HAP-1 (cell line): Measurements from ENCODE around the gene PUDP.
"Not testable (repeated sequence)": the region's sequence is repeated elsewhere in the genome, so short reads cannot be mapped to it uniquely, and the experiment has no call there.

Experiments used
- DNase-seq, 2 experiments: peaks; one replicate each; pipeline ENCODE4 v3.0.0-alpha.2; 2016 to 2020; ENCODE audit warnings: low spot score in 2 of 2
- H3K27me3 ChIP-seq: fragments of 250-450 bp; sonication (Bioruptor Pico); 2 replicates; pipeline ENCODE4 v1.5.1; 2020; ENCODE audit warnings: low read depth, mild to moderate bottlenecking, moderate library complexity
- H3K36me3 ChIP-seq: fragments of 250-450 bp; sonication (Bioruptor Pico); replicated peaks from 2 replicates; pipeline ENCODE4 v1.5.1; 2020; ENCODE audit warnings: mild to moderate bottlenecking
- H3K4me1 ChIP-seq: fragments of 250-450 bp; sonication (Bioruptor Pico); 2 replicates; pipeline ENCODE4 v1.5.1; 2020; ENCODE audit warnings: mild to moderate bottlenecking
- H3K4me3 ChIP-seq: fragments of 250-450 bp; sonication (Bioruptor Pico); 2 replicates; pipeline ENCODE4 v1.5.1; 2020; ENCODE audit warnings: mild to moderate bottlenecking, moderate library complexity
- H3K9me3 ChIP-seq: fragments of 250-450 bp; sonication (Bioruptor Pico); 2 replicates; pipeline ENCODE4 v1.5.1; 2020; ENCODE audit warnings: mild to moderate bottlenecking, moderate library complexity
- in situ Hi-C: fragments of 300-500 bp; cut with MboI; formaldehyde crosslinking; loops from 3 replicates; pipeline ENCODE4 v1.14.3; 2020; ENCODE audit warnings: low sequenced_read_pairs, inconsistent platforms, mixed read lengths

PUDP gene

DNA sequence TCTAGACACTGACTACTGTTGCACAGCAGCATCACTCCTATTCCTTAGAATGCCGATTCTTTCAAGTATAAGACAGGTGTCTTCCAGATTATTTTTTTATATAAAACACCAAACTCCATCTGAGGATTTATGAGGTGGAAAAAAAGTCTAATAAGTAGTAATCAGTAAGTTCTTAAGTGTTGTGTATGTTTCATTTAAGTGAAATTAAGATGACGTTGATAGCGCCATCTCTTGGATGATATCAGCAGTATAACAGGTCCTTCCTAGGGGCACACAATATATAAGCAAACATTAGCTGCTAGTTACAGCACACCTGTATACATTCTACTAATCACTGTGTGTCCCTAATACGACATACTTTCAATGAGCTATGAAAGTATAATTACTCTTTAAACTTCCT lies 100.0 kb downstream of the PUDP start:
- Histone ChIP-seq H3K4me1 (no peaks in the 10 kb centered on the region), H3K9me3 (no peaks in the 10 kb centered on the region), H3K36me3 (no peaks in the 10 kb centered on the region; the same call in 1 of the 2 replicates), H3K4me3 (no peak overlapping the region), H3K27me3 (no peaks in the 10 kb centered on the region)
- in situ Hi-C loops, result no loop called here
- DNase-seq, result no peak

DNA sequence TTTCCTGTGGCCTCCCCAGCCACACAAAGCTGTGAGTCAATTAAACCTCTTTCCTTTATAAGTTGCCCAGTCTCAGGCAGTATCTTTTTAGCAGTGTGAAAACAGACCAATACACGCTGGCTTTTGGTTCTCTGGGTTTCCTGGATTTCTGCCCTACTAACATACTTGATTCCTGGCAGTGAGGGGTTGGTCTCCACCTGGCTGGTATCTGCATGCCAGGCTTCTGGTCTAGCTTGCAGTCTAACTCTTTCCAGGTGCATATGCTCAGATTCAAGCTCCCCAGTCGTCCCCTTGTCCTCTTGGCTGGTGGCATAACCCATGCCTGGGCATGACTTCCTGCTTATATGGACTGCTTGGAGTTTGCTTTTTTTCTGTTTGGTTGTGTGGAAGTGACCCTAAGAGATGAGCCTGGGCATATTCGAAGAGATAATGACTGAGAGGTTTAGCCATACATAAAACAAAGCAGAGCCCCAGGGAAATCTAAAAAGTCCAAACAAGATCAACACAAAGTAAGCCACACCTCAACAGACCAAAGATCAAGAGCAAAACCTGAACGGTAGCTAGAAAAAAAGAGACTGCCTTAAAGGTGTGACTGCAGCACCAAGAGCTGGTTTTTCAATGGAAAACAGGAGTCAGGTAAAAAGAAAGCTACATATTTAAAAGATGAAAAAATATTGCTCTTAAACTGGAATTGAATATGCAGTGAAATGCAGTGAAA lies 102.6 kb downstream of the PUDP start:
- Histone ChIP-seq H3K27me3 (no peaks in the 10 kb centered on the region), H3K9me3 (no peaks in the 10 kb centered on the region), H3K36me3 (no peaks in the 10 kb centered on the region; the same call in 1 of the 2 replicates), H3K4me3 (no peak overlapping the region), H3K4me1 (no peaks in the 10 kb centered on the region)
- in situ Hi-C loops, result no loop called here
- no peak for DNase-seq

DNA sequence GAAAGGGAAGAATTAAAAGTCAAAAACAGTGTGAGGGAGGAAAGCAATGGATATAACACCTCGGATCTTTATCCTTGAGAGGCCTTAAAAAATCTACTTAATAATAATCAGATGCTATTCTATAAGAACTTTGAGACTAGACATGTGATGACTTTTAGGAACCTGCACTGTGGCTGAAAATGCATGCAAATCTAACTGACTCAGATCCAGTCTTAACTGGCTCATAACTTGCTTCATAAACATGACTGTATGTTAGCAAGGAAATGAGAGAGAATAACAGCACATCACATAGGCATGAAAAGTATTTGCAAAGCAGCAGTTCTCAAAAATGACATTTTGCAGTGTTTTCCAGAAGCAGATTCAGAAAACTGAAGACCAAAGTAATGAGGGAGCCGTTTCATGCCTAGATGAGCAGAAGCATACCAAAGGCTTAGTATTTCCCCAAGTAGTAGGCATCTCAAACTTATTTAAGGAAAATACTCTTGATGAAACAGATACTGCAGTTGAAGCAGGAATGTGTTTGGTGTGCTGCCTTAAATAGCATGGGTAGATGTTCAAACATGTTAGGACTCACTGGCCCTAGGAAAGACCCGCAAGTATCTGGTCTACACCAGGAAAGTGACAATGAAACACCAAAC lies 104.0 kb downstream of the PUDP start:
- DNase-seq, H3K4me3 ChIP-seq, H3K4me1 ChIP-seq, H3K27me3 ChIP-seq, H3K36me3 ChIP-seq, in situ Hi-C loops, H3K9me3 ChIP-seq: not testable (repeated sequence)

DNA sequence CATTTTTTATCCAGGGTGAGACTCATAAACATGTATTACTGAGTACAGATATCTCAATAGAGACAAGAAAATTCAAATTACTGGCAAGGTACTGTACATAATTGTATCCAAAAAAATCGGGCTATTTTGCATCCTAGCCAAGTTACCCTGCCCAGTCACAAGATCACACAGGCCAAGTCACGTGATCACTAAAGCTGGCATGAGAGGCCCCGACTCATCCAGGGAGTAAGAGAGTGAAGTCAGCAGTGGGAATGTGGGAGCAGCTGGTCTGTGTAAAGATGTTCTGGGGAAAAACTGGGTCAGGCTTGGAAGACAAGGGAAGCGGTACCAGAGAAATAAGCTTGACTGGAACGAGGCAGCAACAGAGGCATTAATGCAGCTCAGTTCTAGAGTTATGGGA lies 119.7 kb downstream of the PUDP start:
- no peak for DNase-seq
- Histone ChIP-seq H3K36me3 (no peaks in the 10 kb centered on the region), H3K4me1 (no peaks in the 10 kb centered on the region), H3K4me3 (no peak overlapping the region), H3K9me3 (no peaks in the 10 kb centered on the region), H3K27me3 (no peaks in the 10 kb centered on the region)
- in situ Hi-C loops, result no loop called here

DNA sequence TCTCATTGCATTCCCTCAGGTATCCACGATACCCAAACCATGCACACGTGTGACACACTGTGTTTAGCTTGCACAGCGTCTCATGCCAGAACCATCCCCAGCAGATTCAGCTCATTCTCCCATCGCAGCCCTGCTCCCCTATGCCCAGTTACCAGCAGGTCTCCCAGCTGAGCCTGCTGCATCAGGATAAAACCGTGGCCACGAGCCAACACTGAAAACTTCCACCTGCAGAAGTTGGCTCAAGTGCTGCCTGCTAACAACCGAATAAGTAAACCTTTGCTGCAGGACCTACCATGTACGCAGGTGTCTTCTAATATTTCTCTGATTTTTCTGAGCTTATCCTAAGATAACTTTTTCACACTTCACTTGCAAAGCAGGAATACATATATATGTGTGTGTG lies 120.9 kb downstream of the PUDP start:
- in situ Hi-C loops, result no loop called here

DNA sequence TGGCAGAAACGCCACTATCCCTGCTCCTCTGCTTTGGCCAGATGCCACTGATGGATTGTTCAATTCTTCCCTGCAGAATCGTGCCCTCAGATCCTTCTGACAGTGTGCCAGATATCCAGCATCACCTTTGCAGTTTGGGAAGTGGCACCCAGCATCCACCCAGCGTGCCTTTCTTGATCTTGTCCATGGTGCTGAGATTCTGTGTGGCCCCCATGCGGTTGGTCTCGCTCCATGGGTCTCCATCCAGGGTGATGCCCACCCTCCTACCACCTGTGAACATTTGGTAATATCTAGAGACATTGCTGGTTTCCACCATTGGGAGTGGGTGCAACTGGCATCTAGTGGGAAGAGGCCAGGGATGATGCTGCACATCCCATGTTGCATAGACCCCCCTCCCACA lies 121.6 kb downstream of the PUDP start:
- in situ Hi-C loops, H3K4me3 ChIP-seq, H3K27me3 ChIP-seq: not testable (repeated sequence)

More for the DNA sequence above, 120.9 kb downstream of the PUDP start:
- Histone ChIP-seq H3K9me3 (no peaks in the 10 kb centered on the region), H3K4me1 (no peaks in the 10 kb centered on the region), H3K36me3 (no peaks in the 10 kb centered on the region), H3K27me3 (no peaks in the 10 kb centered on the region), H3K4me3 (no peak overlapping the region)
- DNase-seq, result no peak

DNA sequence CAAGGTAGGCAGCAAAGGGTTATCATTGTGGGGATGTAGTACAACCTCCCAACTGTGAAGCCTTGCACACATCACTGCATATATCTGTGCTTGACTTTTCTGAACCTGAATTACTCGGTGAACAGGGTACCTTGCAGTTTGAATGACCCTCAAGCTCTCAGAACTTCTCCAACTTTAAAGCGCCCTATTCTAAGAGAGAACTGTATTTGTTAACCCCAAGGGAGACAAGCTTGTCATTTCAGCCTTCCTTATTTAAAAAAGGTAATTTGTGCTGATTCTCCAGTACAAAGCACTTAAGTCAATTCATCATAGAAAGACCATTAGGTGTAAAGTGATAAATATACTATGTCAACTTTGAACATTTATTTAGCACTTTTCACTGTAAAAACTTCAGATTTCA lies 122.5 kb downstream of the PUDP start:
- in situ Hi-C loops, result no loop called here
- H3K27me3 ChIP-seq, result no peaks in the 10 kb centered on the region
- DNase-seq, result no peak

More for the DNA sequence above, 121.6 kb downstream of the PUDP start:
- not testable (repeated sequence) for H3K4me1 ChIP-seq, H3K36me3 ChIP-seq, DNase-seq, H3K9me3 ChIP-seq

DNA sequence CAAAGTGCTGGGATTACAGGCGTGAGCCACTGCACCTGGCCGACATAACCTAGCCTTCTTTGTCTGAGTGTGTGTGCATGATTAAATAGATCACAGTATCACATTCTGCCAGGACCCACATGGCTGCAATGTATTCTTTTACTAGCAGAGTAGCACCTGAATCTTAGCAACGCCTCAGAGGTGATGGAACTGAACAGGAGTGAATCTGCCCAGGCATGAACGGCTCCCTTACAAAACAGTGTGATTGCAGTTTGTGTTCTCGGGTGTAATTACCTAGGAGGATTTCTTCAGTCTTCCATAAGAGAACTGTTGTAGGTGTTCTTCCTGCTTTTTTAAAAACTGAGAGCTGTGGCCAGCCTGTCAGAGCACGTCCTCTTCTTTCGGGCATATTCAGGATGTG lies 123.1 kb downstream of the PUDP start:
- H3K4me1 ChIP-seq, result no peaks in the 10 kb centered on the region
- no peaks in the 10 kb centered on the region for H3K36me3 ChIP-seq
- H3K27me3 ChIP-seq, result no peaks in the 10 kb centered on the region
- H3K4me3 ChIP-seq, result no peak overlapping the region
- no peaks in the 10 kb centered on the region for H3K9me3 ChIP-seq
- DNase-seq, result no peak
- in situ Hi-C loops, result no loop called here

More for the DNA sequence above, 122.5 kb downstream of the PUDP start:
- Histone ChIP-seq H3K4me3 (no peak overlapping the region), H3K4me1 (no peaks in the 10 kb centered on the region), H3K9me3 (no peaks in the 10 kb centered on the region), H3K36me3 (no peaks in the 10 kb centered on the region)

DNA sequence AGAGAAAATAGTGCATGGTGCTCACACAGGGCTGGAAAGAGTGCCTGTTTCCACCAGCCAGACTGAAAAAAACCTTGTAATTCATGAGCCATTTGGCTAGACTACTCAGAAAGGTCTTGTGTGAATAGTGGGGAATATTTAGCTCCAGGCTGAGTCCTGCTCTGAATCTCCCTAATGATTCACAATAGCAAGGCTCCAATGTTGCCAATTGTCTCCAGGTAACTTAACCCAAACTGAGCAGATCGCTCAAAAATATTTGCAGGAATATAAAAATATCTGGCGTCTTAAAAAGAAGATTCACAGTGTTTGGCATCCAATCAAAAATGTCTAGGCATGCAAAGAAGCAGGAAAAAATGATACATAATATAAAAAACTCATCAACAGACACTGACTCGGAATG lies 125.0 kb downstream of the PUDP start:
- H3K27me3 ChIP-seq, H3K9me3 ChIP-seq, H3K36me3 ChIP-seq, H3K4me3 ChIP-seq, H3K4me1 ChIP-seq, in situ Hi-C loops, DNase-seq: not testable (repeated sequence)

DNA sequence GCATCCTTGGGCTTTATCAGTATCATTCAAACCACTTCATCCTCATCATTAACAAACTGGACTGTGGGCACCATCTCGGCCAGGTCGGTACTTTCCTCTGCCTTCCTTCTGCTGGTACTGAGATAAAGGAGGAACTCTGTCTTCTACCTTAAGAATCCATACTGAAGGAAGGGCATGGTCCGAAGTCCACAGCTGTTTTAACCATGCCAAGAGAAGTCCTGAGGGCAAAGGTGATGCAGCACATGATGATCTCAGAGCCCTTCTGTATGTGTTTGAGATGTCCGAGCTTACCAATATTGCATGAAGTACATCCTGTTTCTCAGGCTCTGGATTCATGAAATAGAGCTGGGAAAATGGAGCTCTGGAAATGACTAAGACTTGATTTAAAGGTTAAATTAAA lies 126.0 kb downstream of the PUDP start:
- no peaks in the 10 kb centered on the region for H3K9me3 ChIP-seq
- no peaks in the 10 kb centered on the region for H3K4me1 ChIP-seq
- no peaks in the 10 kb centered on the region for H3K36me3 ChIP-seq
- H3K27me3 ChIP-seq, result no peaks in the 10 kb centered on the region
- in situ Hi-C loops, result no loop called here
- no peak for DNase-seq
- no peak overlapping the region for H3K4me3 ChIP-seq

DNA sequence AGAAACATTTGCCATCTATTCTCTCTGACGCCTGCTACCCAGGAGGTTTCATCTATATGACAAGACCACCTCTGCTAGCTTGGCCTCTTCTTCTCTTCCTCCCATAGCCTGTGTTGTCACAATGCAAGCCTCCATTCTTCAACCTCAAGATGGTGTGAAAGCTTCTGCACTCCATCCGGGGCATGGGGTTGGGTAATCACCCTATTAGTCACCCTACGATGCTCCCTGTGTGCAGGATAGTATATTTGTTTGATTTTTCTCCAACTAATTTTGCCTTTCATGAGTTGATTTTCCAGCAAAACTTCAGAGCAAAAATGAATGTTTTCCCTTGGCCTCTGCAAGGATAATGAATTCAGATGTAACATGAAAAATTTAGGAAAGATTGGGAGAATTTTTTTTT lies 128.4 kb downstream of the PUDP start:
- no peaks in the 10 kb centered on the region for H3K27me3 ChIP-seq
- in situ Hi-C loops, result no loop called here

DNA sequence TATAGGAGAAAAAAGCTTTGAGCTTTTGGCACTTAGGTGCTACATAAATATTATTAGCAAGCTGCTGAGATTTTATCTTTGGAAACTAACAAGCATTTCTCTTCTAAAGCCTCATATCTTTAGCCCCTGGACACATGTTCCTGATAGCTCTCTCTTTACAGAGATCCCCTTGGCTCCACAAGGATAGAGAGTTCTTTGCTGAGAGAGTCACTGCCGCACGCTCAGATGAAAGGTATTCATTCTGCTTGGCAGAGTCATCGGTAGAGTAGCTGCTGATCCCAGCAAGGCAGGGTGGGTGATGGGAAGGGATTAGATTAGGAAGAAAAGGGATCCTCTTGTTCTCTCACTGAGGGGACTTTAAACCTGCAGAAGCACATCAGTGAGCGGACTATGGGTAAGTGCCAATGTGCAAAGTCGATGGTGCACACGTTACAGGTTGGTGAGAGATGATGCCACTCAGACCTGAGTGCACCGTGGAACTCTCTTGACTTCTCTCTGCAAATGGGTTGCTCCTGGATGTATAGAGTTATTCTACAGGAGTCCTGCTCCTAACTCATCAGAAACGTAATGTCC lies 135.6 kb downstream of the PUDP start:
- H3K4me1 ChIP-seq, DNase-seq, H3K27me3 ChIP-seq, H3K36me3 ChIP-seq, H3K9me3 ChIP-seq, in situ Hi-C loops, H3K4me3 ChIP-seq: not testable (repeated sequence)

More for the DNA sequence above, 128.4 kb downstream of the PUDP start:
- H3K4me1 ChIP-seq, result no peaks in the 10 kb centered on the region
- no peak for DNase-seq
- H3K36me3 ChIP-seq, result no peaks in the 10 kb centered on the region
- no peak overlapping the region for H3K4me3 ChIP-seq
- H3K9me3 ChIP-seq, result no peaks in the 10 kb centered on the region

DNA sequence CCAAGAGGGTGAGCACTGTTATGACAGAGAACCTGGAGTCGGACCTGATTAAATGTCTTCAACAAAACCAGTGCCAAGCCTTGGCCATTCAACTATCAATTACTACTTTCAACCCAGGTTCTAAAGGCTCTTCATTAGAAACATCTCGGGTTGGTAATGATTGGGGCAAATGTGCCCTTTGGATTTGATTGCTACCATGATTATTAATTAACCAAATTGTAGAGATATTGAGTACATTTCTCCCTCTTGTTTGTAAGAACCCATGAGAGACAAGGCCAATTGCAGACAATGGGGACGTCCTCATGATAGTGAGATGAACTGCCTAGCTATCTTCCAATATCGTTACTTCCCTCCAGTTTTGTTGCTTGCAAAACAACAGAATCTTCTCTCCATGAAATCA lies 137.1 kb downstream of the PUDP start:
- H3K4me3 ChIP-seq, H3K36me3 ChIP-seq, H3K27me3 ChIP-seq, in situ Hi-C loops, H3K4me1 ChIP-seq, H3K9me3 ChIP-seq, DNase-seq: not testable (repeated sequence)

DNA sequence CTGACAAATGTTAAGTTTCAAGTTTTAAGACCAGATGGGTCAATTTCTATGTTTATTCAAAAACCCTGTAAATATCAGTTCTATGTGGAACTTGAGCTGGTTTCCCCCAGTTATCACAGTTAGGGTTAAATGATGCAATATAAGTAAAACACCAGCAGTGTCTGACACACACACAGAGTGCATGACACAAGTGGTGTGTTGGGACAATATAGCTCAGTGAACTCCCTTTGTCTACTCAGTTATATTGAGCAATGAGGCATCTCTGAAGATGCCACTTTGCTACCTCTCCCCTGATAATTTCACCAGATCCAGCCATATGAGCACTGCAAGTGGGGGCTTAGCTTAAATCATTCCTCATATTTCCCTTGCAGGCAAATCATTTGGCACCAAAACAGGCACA lies 140.6 kb downstream of the PUDP start:
- H3K4me3 ChIP-seq, H3K27me3 ChIP-seq, in situ Hi-C loops, H3K4me1 ChIP-seq, DNase-seq, H3K9me3 ChIP-seq, H3K36me3 ChIP-seq: not testable (repeated sequence)
